ENCODE data around the gene MPHOSPH8. TPM values are rescaled to one million over a fixed set of nuclear protein-coding genes. Genes with fewer than 3 reads are reported as not detected.
A peak's percentile ranks its signal among the peaks of the same experiment; 100 is the strongest.
"Not testable (repeated sequence)": the region's sequence is repeated elsewhere in the genome, so short reads cannot be mapped to it uniquely, and the experiment has no call there.

MPHOSPH8 gene
- total RNA-seq, 4 donors from 2014 or later: 41.2 to 53.8 (median 49.3) TPM

DNA sequence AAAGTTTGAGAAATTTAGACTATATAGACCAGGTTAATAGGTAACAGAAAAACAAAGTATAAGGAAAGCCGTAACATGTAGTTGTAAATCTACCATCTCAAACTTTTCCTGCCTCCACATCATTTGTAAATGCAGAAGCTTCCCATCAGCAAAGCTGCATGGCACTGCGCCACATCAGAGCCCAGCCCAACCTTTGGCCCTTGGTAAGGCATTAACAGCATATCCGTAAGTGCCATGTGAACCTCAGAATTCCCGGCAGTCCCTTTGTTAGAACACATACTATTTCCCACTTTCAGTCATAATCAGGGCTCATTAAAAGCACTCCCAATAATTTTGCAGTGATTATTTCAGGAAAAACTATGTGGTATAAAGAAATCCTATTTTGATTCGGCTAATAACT, 51.6 kb downstream of the MPHOSPH8 start:
- WGBS, 2 donors: 57 to 58% methylated on average over 5 of the region's 5 CpGs
- H3K9me3 ChIP-seq: no peaks in the 10 kb centered on the region
- peaks cover 0 to 10% (median 0%) of the 10 kb centered on the region in 4 donors for H3K4me1 ChIP-seq
- no peak overlapping the region for H3K27ac ChIP-seq
- peaks cover 0 to 5% (median 0%) of the 10 kb centered on the region in 3 donors for H3K36me3 ChIP-seq
- no peak for DNase-seq (ENCODE audit: low spot score in 2 of 2)
- no peak for TF ChIP-seq EP300 (IDR thresholded peaks at IDR 0.05)
- TF ChIP-seq, protein P1, sequence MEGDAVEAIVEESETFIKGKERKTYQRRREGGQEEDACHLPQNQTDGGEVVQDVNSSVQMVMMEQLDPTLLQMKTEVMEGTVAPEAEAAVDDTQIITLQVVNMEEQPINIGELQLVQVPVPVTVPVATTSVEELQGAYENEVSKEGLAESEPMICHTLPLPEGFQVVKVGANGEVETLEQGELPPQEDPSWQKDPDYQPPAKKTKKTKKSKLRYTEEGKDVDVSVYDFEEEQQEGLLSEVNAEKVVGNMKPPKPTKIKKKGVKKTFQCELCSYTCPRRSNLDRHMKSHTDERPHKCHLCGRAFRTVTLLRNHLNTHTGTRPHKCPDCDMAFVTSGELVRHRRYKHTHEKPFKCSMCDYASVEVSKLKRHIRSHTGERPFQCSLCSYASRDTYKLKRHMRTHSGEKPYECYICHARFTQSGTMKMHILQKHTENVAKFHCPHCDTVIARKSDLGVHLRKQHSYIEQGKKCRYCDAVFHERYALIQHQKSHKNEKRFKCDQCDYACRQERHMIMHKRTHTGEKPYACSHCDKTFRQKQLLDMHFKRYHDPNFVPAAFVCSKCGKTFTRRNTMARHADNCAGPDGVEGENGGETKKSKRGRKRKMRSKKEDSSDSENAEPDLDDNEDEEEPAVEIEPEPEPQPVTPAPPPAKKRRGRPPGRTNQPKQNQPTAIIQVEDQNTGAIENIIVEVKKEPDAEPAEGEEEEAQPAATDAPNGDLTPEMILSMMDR (IDR thresholded peaks at IDR 0.05): no peak
- no peak for TF ChIP-seq POLR2A (IDR thresholded peaks at IDR 0.05)
- H3K27me3 ChIP-seq: no peaks in the 10 kb centered on the region
- H3K4me3 ChIP-seq: no peak overlapping the region

GRCh38 chr13:19685437-19685836, 52.0 kb downstream of the MPHOSPH8 start:
- Histone ChIP-seq H3K27me3 (no peaks in the 10 kb centered on the region), H3K36me3 (peaks cover 0 to 5% (median 0%) of the 10 kb centered on the region in 3 donors), H3K4me1 (peaks cover 0 to 10% (median 0%) of the 10 kb centered on the region in 4 donors), H3K9me3 (no peaks in the 10 kb centered on the region), H3K27ac (peak overlapping the region in 1 of 4 donors; percentile 6), H3K4me3 (no peak overlapping the region)
- no peak for TF ChIP-seq POLR2A (IDR thresholded peaks at IDR 0.05)
- TF ChIP-seq EP300 (IDR thresholded peaks at IDR 0.05): no peak
- TF ChIP-seq, protein P1 (IDR thresholded peaks at IDR 0.05): no peak
- DNase-seq (ENCODE audit: low spot score in 2 of 2): no peak

DNA sequence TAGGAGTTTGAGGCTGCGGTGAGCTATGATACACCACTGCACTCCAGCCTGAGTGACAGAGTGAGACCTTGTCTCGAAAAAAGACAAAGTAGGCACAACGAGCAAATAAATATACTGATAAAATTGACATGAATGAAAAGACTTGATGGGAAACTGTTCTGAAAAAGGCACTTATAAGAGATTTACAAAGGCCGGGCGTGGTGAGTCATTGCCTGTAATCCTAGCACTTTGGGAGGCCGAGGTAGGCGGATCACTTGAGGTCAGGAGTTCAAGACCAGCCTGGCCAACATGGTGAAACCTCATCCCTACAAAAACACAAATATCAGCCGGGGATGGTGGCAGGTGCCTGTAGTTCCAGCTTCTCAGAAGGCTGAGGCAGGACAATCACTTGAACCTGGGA, 58.0 kb downstream of the MPHOSPH8 start:
- H3K27me3 ChIP-seq: not testable (repeated sequence)

DNA sequence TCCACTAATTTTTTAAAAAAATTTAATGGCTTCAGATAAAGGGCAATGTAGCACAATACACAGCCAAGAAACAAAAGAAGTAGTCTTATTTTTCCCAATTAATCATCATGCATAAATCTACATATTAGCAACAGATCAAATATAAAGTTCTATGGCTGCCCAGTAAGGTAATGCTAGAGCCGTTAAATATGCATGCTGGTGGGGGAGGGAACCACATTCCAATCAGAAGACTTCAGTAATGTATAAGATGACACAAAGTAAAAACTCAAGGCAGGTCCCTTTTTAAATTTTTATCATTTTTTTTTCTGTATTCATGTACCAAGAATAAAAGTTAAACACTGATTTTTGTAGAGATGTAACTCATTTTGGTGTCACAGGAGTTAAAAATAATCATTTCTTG, 62.0 kb downstream of the MPHOSPH8 start:
- no peaks in the 10 kb centered on the region for H3K9me3 ChIP-seq
- H3K4me1 ChIP-seq: no peaks in the 10 kb centered on the region
- peaks cover 0 to 12% (median 2%) of the 10 kb centered on the region in 3 donors for H3K36me3 ChIP-seq
- no peaks in the 10 kb centered on the region for H3K27me3 ChIP-seq
- 80 to 84% methylated on average over 1 of the region's 1 CpG for WGBS, 2 donors
- no peak for DNase-seq (ENCODE audit: low spot score in 2 of 2)
- TF ChIP-seq, protein P1 (IDR thresholded peaks at IDR 0.05): no peak
- no peak for TF ChIP-seq EP300 (IDR thresholded peaks at IDR 0.05)
- TF ChIP-seq POLR2A (IDR thresholded peaks at IDR 0.05): no peak
- H3K27ac ChIP-seq: no peak overlapping the region
- H3K4me3 ChIP-seq: no peak overlapping the region

More for the DNA sequence above, 58.0 kb downstream of the MPHOSPH8 start:
- WGBS, 2 donors: 91 to 92% methylated on average over 8 of the region's 8 CpGs
- not testable (repeated sequence) for H3K27ac ChIP-seq; H3K9me3 ChIP-seq; DNase-seq (ENCODE audit: low spot score in 2 of 2); H3K4me1 ChIP-seq; H3K4me3 ChIP-seq
- H3K36me3 ChIP-seq: peaks cover 0 to 17% (median 2%) of the 10 kb centered on the region in 3 donors

GRCh38 chr13:19695829-19696228, 62.4 kb downstream of the MPHOSPH8 start:
- Histone ChIP-seq H3K4me3 (no peak overlapping the region), H3K27me3 (no peaks in the 10 kb centered on the region), H3K4me1 (no peaks in the 10 kb centered on the region), H3K36me3 (peaks cover 0 to 12% (median 2%) of the 10 kb centered on the region in 3 donors), H3K9me3 (no peaks in the 10 kb centered on the region), H3K27ac (no peak overlapping the region)
- no peak for DNase-seq (ENCODE audit: low spot score in 2 of 2)
- 63 to 75% methylated on average over 3 of the region's 3 CpGs for WGBS, 2 donors
- TF ChIP-seq POLR2A (IDR thresholded peaks at IDR 0.05): no peak
- TF ChIP-seq, protein P1 (IDR thresholded peaks at IDR 0.05): no peak
- TF ChIP-seq EP300 (IDR thresholded peaks at IDR 0.05): no peak

DNA sequence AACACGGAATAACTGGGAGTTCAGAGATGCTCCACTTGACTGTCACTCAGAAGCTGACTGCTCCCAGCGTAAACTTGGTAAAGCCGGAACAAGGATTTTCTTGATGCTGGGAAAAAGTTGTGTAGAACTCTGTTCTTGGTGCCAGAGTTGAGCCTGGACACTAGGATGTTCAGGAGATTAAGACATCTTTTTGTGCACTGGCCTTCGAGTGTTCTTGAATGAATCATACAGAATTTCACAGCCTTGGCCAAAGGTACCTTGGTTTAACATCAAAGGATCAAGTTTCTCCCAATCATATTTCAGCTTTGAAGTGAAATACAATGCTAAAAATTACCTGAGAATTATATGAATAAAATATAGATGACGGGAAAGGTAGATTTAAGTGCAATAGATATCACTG, 67.5 kb downstream of the MPHOSPH8 start:
- not testable (repeated sequence) for H3K27ac ChIP-seq; DNase-seq (ENCODE audit: low spot score in 2 of 2)
- WGBS, 2 donors: 87 to 88% methylated on average over 3 of the region's 5 CpGs

GRCh38 chr13:19701619-19702018, 68.2 kb downstream of the MPHOSPH8 start:
- not testable (repeated sequence) for DNase-seq (ENCODE audit: low spot score in 2 of 2); H3K27me3 ChIP-seq; H3K36me3 ChIP-seq; H3K4me1 ChIP-seq; H3K9me3 ChIP-seq; H3K4me3 ChIP-seq; H3K27ac ChIP-seq

More for the DNA sequence above, 67.5 kb downstream of the MPHOSPH8 start:
- not testable (repeated sequence) for H3K27me3 ChIP-seq, H3K4me1 ChIP-seq, H3K9me3 ChIP-seq, H3K36me3 ChIP-seq, H3K4me3 ChIP-seq

DNA sequence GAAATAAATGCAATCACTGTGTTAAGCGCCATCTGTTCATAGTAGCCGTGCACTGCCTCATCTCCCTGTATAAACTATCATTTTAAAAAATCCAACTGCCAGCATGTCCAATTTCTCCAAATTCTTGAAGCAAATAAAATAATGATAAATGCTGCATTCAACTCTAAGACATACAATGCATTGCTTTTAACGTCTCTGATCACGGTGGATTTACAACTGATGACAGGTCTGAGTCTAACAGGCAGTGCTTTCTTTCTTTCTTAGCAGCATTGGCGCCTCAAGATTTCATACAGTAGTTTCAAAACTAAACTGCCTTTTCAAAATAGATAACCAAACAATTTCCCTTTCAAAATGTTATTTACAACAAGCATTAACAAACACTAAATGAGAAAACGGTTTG, 70.8 kb downstream of the MPHOSPH8 start:
- H3K36me3 ChIP-seq; H3K4me3 ChIP-seq; H3K9me3 ChIP-seq; H3K27me3 ChIP-seq; H3K27ac ChIP-seq; H3K4me1 ChIP-seq; DNase-seq (ENCODE audit: low spot score in 2 of 2): not testable (repeated sequence)
- 67 to 70% methylated on average over 6 of the region's 6 CpGs for WGBS, 2 donors

GRCh38 chr13:19709039-19709438, 75.6 kb downstream of the MPHOSPH8 start:
- H3K36me3 ChIP-seq; DNase-seq (ENCODE audit: low spot score in 2 of 2); H3K27ac ChIP-seq; H3K9me3 ChIP-seq; H3K27me3 ChIP-seq; H3K4me1 ChIP-seq; H3K4me3 ChIP-seq: not testable (repeated sequence)
- WGBS, 2 donors: 92 to 100% methylated on average over 1 of the region's 1 CpG

DNA sequence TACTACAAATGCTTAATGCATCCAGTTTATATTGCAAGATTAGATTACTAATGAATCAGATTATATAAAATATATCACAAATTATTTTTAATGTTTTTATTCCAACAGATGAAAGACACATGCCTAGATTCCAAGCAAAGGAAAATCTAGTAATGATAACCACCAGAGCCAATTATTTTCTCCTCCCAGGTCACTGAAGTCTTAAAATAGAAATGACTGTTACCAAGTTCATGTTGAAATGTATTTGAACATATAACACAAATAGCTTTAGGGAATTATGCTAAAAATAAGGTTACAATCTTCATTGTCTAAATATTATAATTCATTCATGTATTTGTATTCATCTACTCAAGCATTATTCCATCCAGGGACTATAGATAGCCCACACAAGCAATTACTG, 76.3 kb downstream of the MPHOSPH8 start:
- H3K36me3 ChIP-seq; DNase-seq (ENCODE audit: low spot score in 2 of 2); H3K4me3 ChIP-seq; H3K27me3 ChIP-seq; H3K9me3 ChIP-seq; H3K4me1 ChIP-seq; H3K27ac ChIP-seq: not testable (repeated sequence)

All from tibial nerve (tissue), 4 donors.